ENCODE data around the gene VWC2L.

Gene VWC2L

GRCh38 chr2:214469728-214470127 lies 58.9 kb downstream of the VWC2L start:
- no peak for DNase-seq (ENCODE audit: low spot score)

GRCh38 chr2:214471382-214471781 lies 60.5 kb downstream of the VWC2L start:
- no peak for DNase-seq (ENCODE audit: low spot score)

GRCh38 chr2:214471990-214472389 lies 61.1 kb downstream of the VWC2L start:
- DNase-seq (ENCODE audit: low spot score) = no peak

GRCh38 chr2:214477305-214477704 lies 66.5 kb downstream of the VWC2L start:
- no peak for DNase-seq (ENCODE audit: low spot score)

- no peak for DNase-seq (ENCODE audit: low spot score)
Measured at GRCh38 chr2:214481204-214481603, 70.3 kb downstream of the VWC2L start.

GRCh38 chr2:214482728-214483127 lies 71.9 kb downstream of the VWC2L start:
- no peak for DNase-seq (ENCODE audit: low spot score)

GRCh38 chr2:214484239-214484638 lies 73.4 kb downstream of the VWC2L start:
- DNase-seq (ENCODE audit: low spot score) = no peak

- DNase-seq (ENCODE audit: low spot score) = no peak
Measured at GRCh38 chr2:214484701-214485100, 73.8 kb downstream of the VWC2L start.

GRCh38 chr2:214489181-214489580 lies 78.3 kb downstream of the VWC2L start:
- DNase-seq (ENCODE audit: low spot score) = no peak

- DNase-seq (ENCODE audit: low spot score) = no peak
Measured at GRCh38 chr2:214489702-214490101, 78.8 kb downstream of the VWC2L start.

GRCh38 chr2:214492152-214492551 lies 81.3 kb downstream of the VWC2L start:
- DNase-seq (ENCODE audit: low spot score) = peak; percentile 13

GRCh38 chr2:214492608-214493007 lies 81.8 kb downstream of the VWC2L start:
- no peak for DNase-seq (ENCODE audit: low spot score)

GRCh38 chr2:214497489-214497888 lies 86.6 kb downstream of the VWC2L start:
- DNase-seq (ENCODE audit: low spot score) = no peak

- DNase-seq (ENCODE audit: low spot score) = no peak
Measured at GRCh38 chr2:214503568-214503967, 92.7 kb downstream of the VWC2L start.

GRCh38 chr2:214504599-214505376 lies 93.9 kb downstream of the VWC2L start:
- no peak for DNase-seq (ENCODE audit: low spot score)

GRCh38 chr2:214507032-214507431 lies 96.2 kb downstream of the VWC2L start:
- no peak for DNase-seq (ENCODE audit: low spot score)

- no peak for DNase-seq (ENCODE audit: low spot score)
Measured at GRCh38 chr2:214514704-214515103, 103.8 kb downstream of the VWC2L start.

- no peak for DNase-seq (ENCODE audit: low spot score)
Measured at GRCh38 chr2:214515111-214515510, 104.3 kb downstream of the VWC2L start.

- no peak for DNase-seq (ENCODE audit: low spot score)
Measured at GRCh38 chr2:214519258-214519818, 108.5 kb downstream of the VWC2L start.

GRCh38 chr2:214529021-214529420 lies 118.2 kb downstream of the VWC2L start:
- no peak for DNase-seq (ENCODE audit: low spot score)

- no peak for DNase-seq (ENCODE audit: low spot score)
Measured at GRCh38 chr2:214529514-214529913, 118.7 kb downstream of the VWC2L start.

GRCh38 chr2:214533541-214533940 lies 122.7 kb downstream of the VWC2L start:
- no peak for DNase-seq (ENCODE audit: low spot score)

GRCh38 chr2:214536625-214537024 lies 125.8 kb downstream of the VWC2L start:
- no peak for DNase-seq (ENCODE audit: low spot score)

GRCh38 chr2:214537929-214538328 lies 127.1 kb downstream of the VWC2L start:
- no peak for DNase-seq (ENCODE audit: low spot score)

Data from NAMALWA (cell line).